Measurements from ENCODE around the gene CDC25C.
A peak's percentile ranks its signal among the peaks of the same experiment; 100 is the strongest.

The CDC25C gene

GRCh38 chr5:138331449-138332368 is at the start of gene CDC25C:
Gene CDC25C (minus strand): TSS chr5:138331804. CDS start chr5:138331180, 624 bp downstream.
- DNase-seq = peak; percentile 96

- no peak for DNase-seq
These were observed 41.0 kb upstream of the CDC25C start for GRCh38 chr5:138372653-138373052.

- no peak for DNase-seq
These were observed 40.6 kb upstream of the CDC25C start for GRCh38 chr5:138372225-138372624.

DNA sequence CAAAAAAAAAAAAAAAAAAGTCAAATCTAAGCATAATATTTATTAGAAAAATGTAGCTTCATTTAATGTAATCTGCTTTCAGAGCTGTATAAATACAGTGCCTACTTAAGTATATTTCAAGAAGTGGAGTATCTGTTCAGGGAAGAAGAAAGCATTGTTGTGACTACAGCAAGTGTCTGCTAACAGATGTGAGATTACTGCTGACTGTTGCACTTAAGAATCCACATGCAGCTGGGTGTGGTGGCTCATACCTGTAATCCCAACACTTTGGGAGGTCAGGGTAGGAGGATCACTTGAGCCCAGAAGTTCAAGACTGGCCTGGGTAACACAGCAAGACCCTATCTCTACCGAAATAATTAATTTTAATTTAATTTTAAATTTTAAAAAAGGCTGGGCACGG is 39.9 kb upstream of the CDC25C start:
- no peak for DNase-seq

DNA sequence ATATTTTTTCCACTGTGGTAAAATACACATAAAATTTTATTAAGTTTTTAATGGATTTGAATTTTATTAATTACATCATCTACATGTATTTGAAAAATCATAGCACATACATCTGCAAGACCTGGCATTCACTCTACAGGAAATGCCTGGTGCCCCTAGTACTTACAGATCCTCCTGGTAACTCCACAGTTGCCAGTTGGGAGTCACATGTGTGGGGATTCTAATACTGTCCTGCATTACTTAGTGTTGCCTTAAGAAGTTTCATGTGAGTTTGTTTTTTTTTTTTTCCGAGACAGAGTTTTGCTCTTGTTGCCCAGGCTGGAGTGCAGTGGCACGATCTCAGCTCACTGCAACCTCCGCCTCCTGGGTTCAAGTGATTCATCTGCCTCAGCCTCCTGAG is 38.9 kb upstream of the CDC25C start:
- no peak for DNase-seq

- no peak for DNase-seq
These were observed 38.1 kb upstream of the CDC25C start for GRCh38 chr5:138369706-138370105.

GRCh38 chr5:138369261-138369660 is 37.7 kb upstream of the CDC25C start:
- no peak for DNase-seq

DNA sequence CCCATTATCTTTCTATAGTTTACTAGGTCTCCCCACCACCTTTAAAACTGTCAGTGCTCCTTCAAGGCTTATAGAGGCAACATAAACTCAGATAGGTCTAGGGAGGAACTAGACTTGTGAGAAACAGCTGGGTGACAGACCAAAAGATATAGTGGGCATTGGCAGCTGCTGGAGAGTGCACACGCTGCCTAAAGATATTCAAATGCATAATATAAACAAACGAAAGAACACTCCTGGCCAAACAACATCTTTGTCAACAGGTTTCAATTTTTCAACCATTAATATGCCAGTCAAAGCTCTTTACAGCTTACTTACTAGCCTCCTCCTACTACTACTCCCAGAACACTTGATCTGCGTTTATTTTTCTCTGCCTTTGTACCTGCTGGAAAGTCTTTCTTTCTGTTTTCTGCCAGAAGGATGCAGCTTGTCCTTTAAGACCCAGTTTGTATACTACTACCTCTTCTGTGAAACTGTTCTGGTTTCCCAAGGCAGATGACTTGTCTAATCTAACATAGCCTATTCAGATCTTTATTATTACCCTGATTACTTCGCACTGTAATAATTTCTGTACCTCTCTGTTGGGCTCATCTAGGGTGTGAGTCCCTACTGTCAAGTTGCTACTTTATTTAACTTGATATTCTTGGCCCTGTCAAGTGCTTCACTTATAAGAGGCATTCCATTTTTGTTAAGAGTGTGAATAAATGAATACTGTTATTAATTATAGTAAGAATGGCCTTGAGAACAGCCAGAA is 35.2 kb upstream of the CDC25C start:
- DNase-seq = no peak

DNA sequence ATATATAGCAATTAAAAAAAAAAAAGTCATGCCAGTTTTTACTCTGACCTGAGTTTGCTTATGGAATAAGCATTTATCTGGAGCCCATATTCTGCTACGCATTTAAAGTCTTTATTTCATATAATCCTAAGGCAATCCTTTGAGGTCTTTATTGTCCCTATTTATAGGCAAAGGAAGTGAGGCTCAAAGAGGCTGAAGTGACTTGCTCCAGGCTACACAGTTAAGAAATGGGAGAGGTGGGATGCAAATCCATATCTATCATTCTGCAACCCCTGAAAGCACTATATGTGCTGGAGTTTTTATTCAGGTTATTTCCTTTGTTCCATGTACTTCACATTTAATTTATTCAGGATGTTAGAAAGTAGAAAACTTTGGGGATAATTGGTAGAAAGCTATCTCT is 33.0 kb upstream of the CDC25C start:
- DNase-seq = no peak

DNA sequence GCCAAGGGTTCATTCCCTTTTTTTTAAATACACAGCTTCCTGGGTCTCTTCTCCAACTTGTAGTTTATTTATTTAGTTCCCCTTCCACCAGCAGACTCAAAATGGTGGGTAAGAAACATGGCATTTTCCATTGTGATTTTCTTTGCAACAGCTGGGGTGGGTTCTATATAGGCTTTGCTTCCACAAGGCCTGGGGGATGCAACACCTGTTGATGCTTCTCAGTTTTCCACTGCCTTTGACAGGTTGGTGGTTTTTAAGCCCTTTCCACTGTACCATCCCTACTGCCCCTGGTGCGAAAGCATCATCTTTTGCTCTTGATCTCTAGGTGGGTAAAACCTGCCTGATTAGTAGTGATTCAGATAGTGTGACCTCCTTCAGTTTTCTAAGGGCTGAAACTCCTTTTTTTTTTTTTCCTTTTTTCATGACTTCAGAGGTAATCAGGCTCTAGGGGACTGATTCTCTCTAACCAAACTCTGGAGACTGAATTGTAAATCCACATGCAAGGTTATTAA is 29.4 kb upstream of the CDC25C start:
- no peak for DNase-seq

GRCh38 chr5:138359621-138360020 is 28.0 kb upstream of the CDC25C start:
- no peak for DNase-seq

GRCh38 chr5:138354926-138355378 is 23.3 kb upstream of the CDC25C start:
- DNase-seq = no peak

- no peak for DNase-seq
These were observed 22.8 kb upstream of the CDC25C start for GRCh38 chr5:138354387-138354786.

GRCh38 chr5:138353560-138354080 is 22.0 kb upstream of the CDC25C start:
- no peak for DNase-seq

- no peak for DNase-seq
These were observed 21.3 kb upstream of the CDC25C start for GRCh38 chr5:138352722-138353559.

DNA sequence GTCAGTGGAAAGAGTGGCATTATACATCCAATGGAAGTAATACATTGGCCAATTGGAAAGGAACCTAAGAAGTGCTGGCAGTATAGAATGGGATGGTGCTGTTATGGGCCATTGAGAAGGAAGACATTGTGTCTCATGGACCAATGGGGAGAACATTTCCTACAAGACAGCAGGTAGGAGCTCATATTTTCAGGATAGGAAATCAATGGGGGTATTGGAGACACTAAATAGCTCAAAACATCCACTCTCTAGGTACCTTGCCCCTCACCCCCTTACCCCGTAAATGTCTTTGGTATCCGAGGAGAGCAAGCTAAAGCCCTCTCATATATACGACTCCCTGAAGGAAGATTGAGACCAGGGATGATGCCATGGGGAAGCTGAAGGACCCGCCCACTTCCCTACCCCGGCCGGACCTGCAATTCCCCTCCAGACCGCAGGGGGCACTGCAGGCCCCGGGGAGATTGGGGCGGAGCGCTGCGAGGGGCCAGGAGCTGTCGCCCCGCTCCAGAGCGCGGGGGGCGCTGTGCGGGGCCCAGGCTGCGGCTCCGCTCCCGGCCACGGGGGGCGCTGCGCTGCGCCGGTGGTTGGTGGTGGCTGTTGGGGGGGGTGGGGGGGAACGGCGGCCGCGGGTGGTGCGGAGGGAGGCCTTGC is 20.6 kb upstream of the CDC25C start, which contains the start of gene KDM3B:
Gene KDM3B, plus strand, starts transcription at position 615 of the 651 bp plus-strand sequence. CDS start 111 bp downstream, outside the sequence.
- peak; percentile 33 for DNase-seq

- no peak for DNase-seq
These were observed 19.9 kb upstream of the CDC25C start for GRCh38 chr5:138351517-138351916.

GRCh38 chr5:138351056-138351455 is 19.5 kb upstream of the CDC25C start:
- DNase-seq = no peak

GRCh38 chr5:138350563-138350890 is 18.9 kb upstream of the CDC25C start:
- no peak for DNase-seq

DNA sequence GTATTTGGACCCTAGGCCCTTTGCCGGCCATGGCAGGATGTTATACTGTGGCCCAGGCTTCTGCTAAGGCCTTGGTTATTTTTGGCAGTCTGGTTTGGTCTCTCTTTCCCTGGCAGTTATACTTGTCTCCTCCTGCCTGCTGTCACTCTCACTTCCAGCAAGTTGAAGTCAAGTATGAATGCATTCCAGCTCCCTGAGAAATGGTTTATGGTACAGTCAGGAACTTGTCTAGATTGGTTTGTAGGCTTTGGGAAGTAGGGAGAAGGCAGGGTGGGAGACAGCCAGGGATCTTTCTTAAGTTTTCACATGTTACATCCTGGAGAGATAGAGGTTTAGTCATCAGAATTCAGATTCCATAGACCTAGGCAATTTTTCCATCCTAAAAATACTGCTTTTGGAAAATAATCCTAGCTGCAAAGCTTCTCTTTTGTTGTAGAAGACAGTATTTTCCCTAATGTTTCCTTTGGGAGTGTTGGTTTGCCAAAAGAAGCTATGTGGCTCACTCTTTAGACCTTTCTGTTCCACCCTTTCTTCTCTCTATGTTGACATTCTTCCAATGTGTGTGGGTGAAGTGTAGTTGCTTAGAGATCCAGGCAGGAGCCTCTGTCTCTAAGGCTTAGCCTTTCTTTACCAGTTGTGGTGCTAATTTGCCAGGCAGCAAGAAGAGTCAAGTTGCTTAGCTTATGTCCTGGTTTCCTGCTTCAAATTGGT is 18.4 kb upstream of the CDC25C start:
- no peak for DNase-seq

GRCh38 chr5:138346889-138347288 is 15.3 kb upstream of the CDC25C start:
- no peak for DNase-seq
